HG02610 (cell line): ENCODE results near the gene HSPBP1.

Experiments
- ATAC-seq: cut with Tn5 transposase; IDR thresholded peaks from one replicate; pipeline ENCODE4 v1.9.1; 2021; ENCODE audit warnings: mild to moderate bottlenecking, moderate library complexity; ENCODE audit not compliant: unreplicated experiment

HSPBP1 gene

GRCh38 chr19:55276720-55277430 lies 3.0 kb downstream of the HSPBP1 start:
- no peak for ATAC-seq

- peak; percentile 55 for ATAC-seq
These were observed 3.8 kb downstream of the HSPBP1 start for GRCh38 chr19:55275851-55276719.

- no peak for ATAC-seq
These were observed 5.8 kb downstream of the HSPBP1 start for GRCh38 chr19:55273978-55274707.

- ATAC-seq, result no peak
These were observed 7.8 kb downstream of the HSPBP1 start for GRCh38 chr19:55272142-55272541.

- ATAC-seq, result no peak
These were observed 9.6 kb downstream of the HSPBP1 start for GRCh38 chr19:55270172-55270942.

- no peak for ATAC-seq
These were observed 10.6 kb downstream of the HSPBP1 start for GRCh38 chr19:55269299-55269698.

- ATAC-seq, result no peak
These were observed 13.1 kb downstream of the HSPBP1 start for GRCh38 chr19:55266840-55267239.

GRCh38 chr19:55266404-55266803 lies 13.5 kb downstream of the HSPBP1 start:
- ATAC-seq, result no peak

GRCh38 chr19:55265723-55266386 lies 14.1 kb downstream of the HSPBP1 start:
- no peak for ATAC-seq

GRCh38 chr19:55265173-55265572 lies 14.7 kb downstream of the HSPBP1 start:
- ATAC-seq, result no peak

- ATAC-seq, result no peak
These were observed 15.4 kb downstream of the HSPBP1 start for GRCh38 chr19:55264531-55264930.

- no peak for ATAC-seq
These were observed 17.6 kb downstream of the HSPBP1 start for GRCh38 chr19:55262359-55262758.

GRCh38 chr19:55261671-55262126 lies 18.2 kb downstream of the HSPBP1 start:
- ATAC-seq, result no peak

- no peak for ATAC-seq
These were observed 20.2 kb downstream of the HSPBP1 start for GRCh38 chr19:55259540-55260210.

GRCh38 chr19:55258828-55259539 lies 20.9 kb downstream of the HSPBP1 start, which contains the start of gene PPP6R1:
Gene PPP6R1, minus strand, starts transcription at chr19:55259017. Its CDS starts 11,914 bp downstream, at chr19:55247103.
- ATAC-seq, result peak; percentile 71

- ATAC-seq, result peak; percentile 8
These were observed 21.5 kb downstream of the HSPBP1 start for GRCh38 chr19:55258476-55258827.

GRCh38 chr19:55257461-55258420 lies 22.2 kb downstream of the HSPBP1 start:
- ATAC-seq, result no peak
